Measurements from ENCODE around the gene HDAC4.

- TF ChIP-seq CTCF (IDR thresholded peaks at IDR 0.05) (no peak), EP300 (IDR thresholded peaks at IDR 0.05) (no peak), POLR2A (IDR thresholded peaks at IDR 0.05) (no peak)
These were observed 148.8 kb downstream of the HDAC4 start for GRCh38 chr2:239251971-239252370.
